K562 (cell line): ENCODE results near the gene CUX1. TPM values are rescaled to one million over a fixed set of nuclear protein-coding genes. Genes with fewer than 3 reads are reported as not detected.

Source experiments
- ARNT ChIP-seq, 2 experiments: fragments of 450-650 bp; IDR thresholded peaks; 2 replicates each; pipeline ENCODE4 v1.6.1; 2016; ENCODE audit warnings: mild to moderate bottlenecking in 1 of 2
- ATF7 ChIP-seq: fragments of 450-650 bp; IDR thresholded peaks from 2 replicates; pipeline ENCODE4 v1.7.1; 2014; ENCODE audit warnings: mild to moderate bottlenecking, moderate library complexity
- CBX3 ChIP-seq, 2 experiments: IDR thresholded peaks; 1 replicate in 1 of 2; 2 replicates in 1 of 2; pipeline ENCODE4 v1.6.1; 2012; ENCODE audit warnings: inconsistent platforms in 2 of 2, low read length in 2 of 2, borderline replicate concordance in 1 of 2, control low read depth in 1 of 2
- DDX20 ChIP-seq: fragments of 450-650 bp; IDR thresholded peaks from 2 replicates; pipeline ENCODE4 v1.6.1; 2016; ENCODE audit warnings: missing genetic modification characterization, low read depth, mild to moderate bottlenecking, missing compliant biosample characterization, moderate library complexity
- ESRRA ChIP-seq: fragments of 450-650 bp; IDR thresholded peaks from 2 replicates; pipeline ENCODE4 v1.6.1; 2014; ENCODE audit warnings: low read depth, mild to moderate bottlenecking, moderate library complexity, borderline replicate concordance
- JUND ChIP-seq, 2 experiments: IDR thresholded peaks; 2 replicates in 1 of 2; 3 replicates in 1 of 2; pipeline ENCODE4 v1.6.1; 2011; ENCODE audit warnings: borderline replicate concordance in 2 of 2, low read depth in 2 of 2, low read length in 2 of 2, improper control_type of control experiment in 1 of 2, missing biosample characterization in 1 of 2, missing genetic modification characterization in 1 of 2, missing genetic modification reagents in 1 of 2
- SMAD4 ChIP-seq: fragments of 250-450 bp; sonication (Bioruptor Pico); conservative IDR thresholded peaks from 2 replicates; pipeline ENCODE4 v1.8.0; 2021; ENCODE audit warnings: inconsistent platforms, mild to moderate bottlenecking, moderate library complexity
- polyA plus RNA-seq, 8 experiments: library from polyadenylated mRNA; depleted of rRNA in 4 of 8; stranded (reverse) in 5 of 8; unstranded in 3 of 8; fragments of >200 nt; fragmentation: Nextera tagmentation in 2 of 8; fragmentation: Illumina TruSeq in 1 of 8; extraction: Ambion mirVana in 2 of 8; extraction: Trizol in 1 of 8; gene quantifications; 2 replicates each; pipeline versions ENCODE4 v1.2.1 to v1.2.3, GENCODE V29; 2011 to 2014; ENCODE audit warnings: inconsistent platforms in 1 of 8, missing spikeins in 1 of 8
- total RNA-seq, 7 experiments: library from RNA; depleted of rRNA in 6 of 7; stranded (reverse); fragments of >200 nt in 6 of 7; fragmentation: Illumina TruSeq in 2 of 7; extraction: Trizol in 2 of 7; gene quantifications; 2 replicates each; pipeline versions ENCODE4 v1.2.1 to v1.2.3, GENCODE V29; 2011 to 2021; ENCODE audit warnings: low replicate concordance in 1 of 7
- TF ChIP-seq, protein P1 (sequence below): fragments of 450-650 bp; IDR thresholded peaks from 2 replicates; pipeline ENCODE4 v1.6.1; 2016; ENCODE audit warnings: borderline replicate concordance
- TF ChIP-seq, protein P2 (sequence below): fragments of 450-650 bp; IDR thresholded peaks from 2 replicates; pipeline ENCODE4 v1.6.1; 2016
- TF ChIP-seq, protein P3 (sequence below): fragments of 450-650 bp; formaldehyde crosslinking; IDR thresholded peaks from 2 replicates; pipeline ENCODE4 v1.4.0; 2022; ENCODE audit warnings: missing genetic modification characterization
- TF ChIP-seq, protein P4 (sequence below): fragments of 450-650 bp; IDR thresholded peaks from 2 replicates; pipeline ENCODE4 v1.6.1; 2017; ENCODE audit warnings: mild to moderate bottlenecking, moderate library complexity

CUX1 gene
- total and polyA plus RNA-seq, 9 of the 15 experiments (the other 6 are each of a cell fraction or from before 2014, with no cell fraction given): 3.6 to 55.3 (median 25.2) TPM

DNA sequence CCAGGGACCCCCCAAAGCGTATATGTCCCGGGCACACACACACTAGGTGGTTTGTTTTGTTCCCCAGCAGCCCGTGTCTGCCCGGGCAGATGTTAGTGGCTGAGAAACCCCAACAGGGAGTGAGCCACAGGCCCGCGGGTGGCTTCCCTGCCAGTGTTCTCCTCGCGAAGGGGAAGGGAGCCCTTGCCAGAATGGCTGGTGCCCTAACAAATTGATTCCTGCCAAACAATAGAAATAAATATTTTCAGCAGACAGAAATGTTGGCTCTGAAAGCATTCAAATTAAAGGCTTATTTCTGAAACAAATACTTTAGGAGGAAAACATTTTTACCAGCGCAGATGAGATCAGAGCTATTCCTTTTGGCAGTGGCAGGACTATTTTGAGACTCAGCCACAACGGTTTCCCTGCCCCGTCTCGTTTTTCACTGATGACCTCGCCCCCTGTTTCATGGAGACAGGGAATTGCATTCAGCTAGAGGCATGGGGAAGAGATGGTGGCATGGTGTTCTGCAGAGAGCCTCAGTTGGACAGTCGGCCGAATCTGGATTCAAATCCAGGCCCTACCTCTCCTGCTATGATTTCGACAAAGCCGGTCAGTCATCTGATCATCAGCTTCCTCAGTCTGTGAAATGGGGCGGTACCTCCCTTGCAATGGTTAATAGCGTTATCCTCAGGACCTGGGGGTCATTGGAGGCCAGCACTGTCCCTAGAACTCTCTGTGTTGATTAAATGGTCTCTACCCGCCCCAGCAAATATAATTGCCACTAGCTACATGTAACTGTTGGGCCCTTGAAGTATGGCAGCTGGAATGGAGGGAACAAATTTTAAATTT lies 84.5 kb downstream of the CUX1 start (continued):
- TF ChIP-seq CBX3 (IDR thresholded peaks at IDR 0.05; ENCODE audit: borderline replicate concordance in 1 of 2, low read length in 2 of 2) (no peak), ARNT (IDR thresholded peaks at IDR 0.05) (0 out of 4 replicates have a peak, but pooled peaks of 1 of the 2 experiments have one; percentile 8), DDX20 (0 out of 2 replicates have a peak, but pooled peaks have one; percentile 29), ESRRA (peak; percentile 17; the same call in 1 of the 2 replicates), JUND (IDR thresholded peaks at IDR 0.05; ENCODE audit: borderline replicate concordance, low read depth, low read length) (no peak), JUND (tag; IDR thresholded peaks at IDR 0.05; ENCODE audit: borderline replicate concordance, low read depth, low read length) (0 out of 3 replicates have a peak, but pooled peaks have one; percentile 28), SMAD4 (CRISPR knock-in tag) (peak; percentile 34; the same call in 1 of the 2 replicates), ATF7 (0 out of 2 replicates have a peak, but pooled peaks have one; percentile 36)
- TF ChIP-seq, protein P1, sequence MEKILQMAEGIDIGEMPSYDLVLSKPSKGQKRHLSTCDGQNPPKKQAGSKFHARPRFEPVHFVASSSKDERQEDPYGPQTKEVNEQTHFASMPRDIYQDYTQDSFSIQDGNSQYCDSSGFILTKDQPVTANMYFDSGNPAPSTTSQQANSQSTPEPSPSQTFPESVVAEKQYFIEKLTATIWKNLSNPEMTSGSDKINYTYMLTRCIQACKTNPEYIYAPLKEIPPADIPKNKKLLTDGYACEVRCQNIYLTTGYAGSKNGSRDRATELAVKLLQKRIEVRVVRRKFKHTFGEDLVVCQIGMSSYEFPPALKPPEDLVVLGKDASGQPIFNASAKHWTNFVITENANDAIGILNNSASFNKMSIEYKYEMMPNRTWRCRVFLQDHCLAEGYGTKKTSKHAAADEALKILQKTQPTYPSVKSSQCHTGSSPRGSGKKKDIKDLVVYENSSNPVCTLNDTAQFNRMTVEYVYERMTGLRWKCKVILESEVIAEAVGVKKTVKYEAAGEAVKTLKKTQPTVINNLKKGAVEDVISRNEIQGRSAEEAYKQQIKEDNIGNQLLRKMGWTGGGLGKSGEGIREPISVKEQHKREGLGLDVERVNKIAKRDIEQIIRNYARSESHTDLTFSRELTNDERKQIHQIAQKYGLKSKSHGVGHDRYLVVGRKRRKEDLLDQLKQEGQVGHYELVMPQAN: no peak
- TF ChIP-seq, protein P2, sequence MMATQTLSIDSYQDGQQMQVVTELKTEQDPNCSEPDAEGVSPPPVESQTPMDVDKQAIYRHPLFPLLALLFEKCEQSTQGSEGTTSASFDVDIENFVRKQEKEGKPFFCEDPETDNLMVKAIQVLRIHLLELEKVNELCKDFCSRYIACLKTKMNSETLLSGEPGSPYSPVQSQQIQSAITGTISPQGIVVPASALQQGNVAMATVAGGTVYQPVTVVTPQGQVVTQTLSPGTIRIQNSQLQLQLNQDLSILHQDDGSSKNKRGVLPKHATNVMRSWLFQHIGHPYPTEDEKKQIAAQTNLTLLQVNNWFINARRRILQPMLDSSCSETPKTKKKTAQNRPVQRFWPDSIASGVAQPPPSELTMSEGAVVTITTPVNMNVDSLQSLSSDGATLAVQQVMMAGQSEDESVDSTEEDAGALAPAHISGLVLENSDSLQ: 0 out of 2 replicates have a peak, but pooled peaks have one; percentile 17
- TF ChIP-seq, protein P3, sequence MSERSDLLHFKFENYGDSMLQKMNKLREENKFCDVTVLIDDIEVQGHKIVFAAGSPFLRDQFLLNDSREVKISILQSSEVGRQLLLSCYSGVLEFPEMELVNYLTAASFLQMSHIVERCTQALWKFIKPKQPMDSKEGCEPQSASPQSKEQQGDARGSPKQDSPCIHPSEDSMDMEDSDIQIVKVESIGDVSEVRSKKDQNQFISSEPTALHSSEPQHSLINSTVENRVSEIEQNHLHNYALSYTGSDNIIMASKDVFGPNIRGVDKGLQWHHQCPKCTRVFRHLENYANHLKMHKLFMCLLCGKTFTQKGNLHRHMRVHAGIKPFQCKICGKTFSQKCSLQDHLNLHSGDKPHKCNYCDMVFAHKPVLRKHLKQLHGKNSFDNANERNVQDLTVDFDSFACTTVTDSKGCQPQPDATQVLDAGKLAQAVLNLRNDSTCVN: no peak
- TF ChIP-seq, protein P4, sequence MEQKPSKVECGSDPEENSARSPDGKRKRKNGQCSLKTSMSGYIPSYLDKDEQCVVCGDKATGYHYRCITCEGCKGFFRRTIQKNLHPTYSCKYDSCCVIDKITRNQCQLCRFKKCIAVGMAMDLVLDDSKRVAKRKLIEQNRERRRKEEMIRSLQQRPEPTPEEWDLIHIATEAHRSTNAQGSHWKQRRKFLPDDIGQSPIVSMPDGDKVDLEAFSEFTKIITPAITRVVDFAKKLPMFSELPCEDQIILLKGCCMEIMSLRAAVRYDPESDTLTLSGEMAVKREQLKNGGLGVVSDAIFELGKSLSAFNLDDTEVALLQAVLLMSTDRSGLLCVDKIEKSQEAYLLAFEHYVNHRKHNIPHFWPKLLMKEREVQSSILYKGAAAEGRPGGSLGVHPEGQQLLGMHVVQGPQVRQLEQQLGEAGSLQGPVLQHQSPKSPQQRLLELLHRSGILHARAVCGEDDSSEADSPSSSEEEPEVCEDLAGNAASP: no peak
